ENCODE results near the gene TXNL1. TPM values are rescaled to one million over a fixed set of nuclear protein-coding genes. Genes with fewer than 3 reads are reported as not detected.

Gene TXNL1
- total RNA-seq, 1 experiment from 2014 or later, result 90.4 TPM

DNA sequence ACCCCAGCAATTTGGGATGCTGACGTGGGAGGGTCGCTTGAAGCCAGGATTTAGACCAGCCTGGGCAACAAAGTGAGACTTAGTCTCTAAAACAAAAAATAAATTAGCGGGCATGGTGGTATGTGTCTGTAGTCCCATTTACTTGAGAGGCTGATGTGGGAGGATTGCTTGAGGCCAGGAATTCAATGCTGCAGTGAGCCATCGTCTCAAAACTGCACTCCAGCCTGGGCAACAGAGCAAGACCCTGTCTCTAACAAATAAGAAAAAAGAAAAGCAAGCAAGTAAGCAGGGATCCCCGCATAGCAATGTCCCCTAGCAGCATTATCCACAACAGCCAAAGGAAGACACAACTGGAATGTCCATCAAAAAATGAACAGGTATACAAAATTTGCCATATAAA lies 3.4 kb downstream of the TXNL1 start:
- no CpG with 5 or more reads among the region's 5 CpGs for whole genome bisulfite sequencing (ENCODE audit: extremely low coverage, insufficient read length, low lambda C conversion rate)
- H2BK120ac ChIP-seq (ENCODE audit: low read depth, low read length, poor library complexity, severe bottlenecking), result no peak overlapping the region

More for the DNA sequence above, 3.4 kb downstream of the TXNL1 start:
- Histone ChIP-seq H3T11ph (ENCODE audit: low read length) (no peak overlapping the region), H3K79me2 (ENCODE audit: insufficient read depth, low read length) (peaks cover 55% of the 10 kb centered on the region), H3K27ac (ENCODE audit: insufficient read length, low read depth, low read length) (no peak overlapping the region), H2BK15ac (ENCODE audit: low read depth, low read length) (no peak overlapping the region), H3K56ac (ENCODE audit: insufficient read length, low read depth, low read length) (no peak overlapping the region), H4K20me1 (ENCODE audit: control insufficient read depth, insufficient read depth, insufficient read length) (no peaks in the 10 kb centered on the region), H3K14ac (ENCODE audit: insufficient read depth, low read length) (no peak overlapping the region), H3K4me2 (ENCODE audit: insufficient read depth, insufficient read length, low read length) (no peak overlapping the region), H3K4me1 (ENCODE audit: insufficient read depth, low read length) (no peaks in the 10 kb centered on the region), H4K8ac (replicated peaks; ENCODE audit: insufficient read length, low read depth, low read length) (no peak overlapping the region), H3K9me3 (ENCODE audit: control insufficient read depth, low read depth, low read length) (no peaks in the 10 kb centered on the region), H3K4ac (ENCODE audit: low read depth, low read length) (no peak overlapping the region), H3K79me1 (ENCODE audit: insufficient read depth, low read depth, low read length, poor library complexity, severe bottlenecking) (no peaks in the 10 kb centered on the region), H3K23ac (ENCODE audit: insufficient read length, low read depth, low read length) (no peak overlapping the region), H3K27me3 (ENCODE audit: insufficient read depth, low read length) (no peaks in the 10 kb centered on the region), H2BK12ac (ENCODE audit: insufficient read length, low read depth, low read length) (no peak overlapping the region), H3K9ac (ENCODE audit: extremely low read depth, insufficient read length, low read length) (peak overlapping the region; percentile 22), H3K18ac (ENCODE audit: insufficient read length, low read depth, low read length) (no peak overlapping the region), H2BK20ac (ENCODE audit: low read depth, low read length, poor library complexity, severe bottlenecking) (no peak overlapping the region), H3K23me2 (ENCODE audit: insufficient read length, low read depth, low read length, poor library complexity, severe bottlenecking) (peaks cover 8% of the 10 kb centered on the region), H4K5ac (ENCODE audit: insufficient read length, low read depth, low read length) (no peak overlapping the region), H2AFZ (ENCODE audit: low read length) (no peak overlapping the region), H2AK5ac (ENCODE audit: insufficient read length, low read length) (no peak overlapping the region), H2BK5ac (ENCODE audit: insufficient read length, low read length) (no peak overlapping the region), H4K91ac (ENCODE audit: insufficient read length, low read depth, low read length) (no peak overlapping the region)
- Mint-ChIP-seq H3K4me1 (peaks cover 11 to 16% of the 10 kb centered on the region in 2 experiments), H3K27ac (no peak overlapping the region; a peak in 2 of 7 replicates), H3K36me3 (ENCODE audit: insufficient read depth in 1 of 3, low read depth in 3 of 3) (peaks cover 9 to 22% (median 20%) of the 10 kb centered on the region in 3 experiments; a peak in 6 of 7 replicates), H3K9me3 (no peaks in the 10 kb centered on the region; a peak in 1 of 5 replicates), H3K27me3 (ENCODE audit: low read depth) (peaks cover 2% of the 10 kb centered on the region), H3K4me3 (no peak overlapping the region)
- TF ChIP-seq, protein P1, sequence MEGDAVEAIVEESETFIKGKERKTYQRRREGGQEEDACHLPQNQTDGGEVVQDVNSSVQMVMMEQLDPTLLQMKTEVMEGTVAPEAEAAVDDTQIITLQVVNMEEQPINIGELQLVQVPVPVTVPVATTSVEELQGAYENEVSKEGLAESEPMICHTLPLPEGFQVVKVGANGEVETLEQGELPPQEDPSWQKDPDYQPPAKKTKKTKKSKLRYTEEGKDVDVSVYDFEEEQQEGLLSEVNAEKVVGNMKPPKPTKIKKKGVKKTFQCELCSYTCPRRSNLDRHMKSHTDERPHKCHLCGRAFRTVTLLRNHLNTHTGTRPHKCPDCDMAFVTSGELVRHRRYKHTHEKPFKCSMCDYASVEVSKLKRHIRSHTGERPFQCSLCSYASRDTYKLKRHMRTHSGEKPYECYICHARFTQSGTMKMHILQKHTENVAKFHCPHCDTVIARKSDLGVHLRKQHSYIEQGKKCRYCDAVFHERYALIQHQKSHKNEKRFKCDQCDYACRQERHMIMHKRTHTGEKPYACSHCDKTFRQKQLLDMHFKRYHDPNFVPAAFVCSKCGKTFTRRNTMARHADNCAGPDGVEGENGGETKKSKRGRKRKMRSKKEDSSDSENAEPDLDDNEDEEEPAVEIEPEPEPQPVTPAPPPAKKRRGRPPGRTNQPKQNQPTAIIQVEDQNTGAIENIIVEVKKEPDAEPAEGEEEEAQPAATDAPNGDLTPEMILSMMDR (conservative IDR thresholded peaks at IDR 0.05), result no peak
- no peak for DNase-seq
